SK-N-SH (cell line): ENCODE results near the gene NCAPG. TPM values are rescaled to one million over a fixed set of nuclear protein-coding genes. Genes with fewer than 3 reads are reported as not detected.

Source experiments
- CTCF ChIA-PET: fragments of 300-600, 350-600 bp; formaldehyde crosslinking; extraction: SDS; loops from one replicate; lab custom pipeline; 2021; lab: Yijun Ruan, JAX
- POLR2A ChIA-PET: fragments of 350-600 bp; sonication (Branson Sonifier 250); formaldehyde crosslinking; extraction: SDS; loops from one replicate; lab custom pipeline; 2020; ENCODE audit warnings: antibody characterized with exemption, inconsistent platforms; lab: Yijun Ruan, JAX
- DNase-seq: peaks from one replicate; pipeline ENCODE4 v3.0.0; 2012
- H2AFZ ChIP-seq: fragments of 200-600 bp; sonication (generic); 2 replicates; pipeline ENCODE4 v1.8.1; 2016; ENCODE audit warnings: antibody characterized with exemption, mild to moderate bottlenecking, low read depth
- H3F3A ChIP-seq: fragments of 200-600 bp; sonication (generic); replicated peaks from 2 replicates; pipeline ENCODE3; 2016; ENCODE audit warnings: antibody characterized with exemption, mild to moderate bottlenecking; ENCODE audit not compliant: insufficient read depth
- H3K27ac ChIP-seq, 2 experiments: fragments of 200-500 bp in 1 of 2; fragments of 200-600 bp in 1 of 2; sonication (Bioruptor generic) in 1 of 2; sonication (generic), shearing (Covaris generic) in 1 of 2; 2 replicates each; pipeline versions ENCODE4 v1.5.1 to v1.6.1; 2014 to 2016; ENCODE audit warnings: low read depth in 2 of 2, inconsistent platforms in 1 of 2, low read length in 1 of 2, mild to moderate bottlenecking in 1 of 2, mixed read lengths in 1 of 2
- H3K27me3 ChIP-seq: fragments of 200-600 bp; sonication (generic), shearing (Covaris generic); 2 replicates; pipeline ENCODE4 v1.6.1; 2016; ENCODE audit warnings: mixed run types; ENCODE audit not compliant: insufficient read depth
- H3K36me3 ChIP-seq, 2 experiments: fragments of 200-500 bp in 1 of 2; fragments of 200-600 bp in 1 of 2; sonication (Bioruptor generic) in 1 of 2; sonication (generic) in 1 of 2; replicated peaks in 1 of 2; 2 replicates each; pipeline versions ENCODE3 to v1.5.1; 2014 to 2016; ENCODE audit warnings: low read length in 1 of 2, mild to moderate bottlenecking in 1 of 2; ENCODE audit not compliant: insufficient read depth in 2 of 2, control insufficient read depth in 1 of 2
- H3K4me1 ChIP-seq, 2 experiments: fragments of 200-500 bp in 1 of 2; fragments of 200-600 bp in 1 of 2; sonication (Bioruptor generic) in 1 of 2; sonication (generic), shearing (Covaris generic) in 1 of 2; 2 replicates each; pipeline versions ENCODE4 v1.5.1 to v1.6.1; 2014 to 2016; ENCODE audit warnings: low read depth in 1 of 2, low read length in 1 of 2, mixed run types in 1 of 2; ENCODE audit not compliant: insufficient read depth in 2 of 2, control insufficient read depth in 1 of 2
- H3K4me2 ChIP-seq: fragments of 200-600 bp; sonication (generic), shearing (Covaris generic); 2 replicates; pipeline ENCODE4 v1.6.1; 2017; ENCODE audit warnings: mixed run types
- H3K4me3 ChIP-seq, 2 experiments: fragments of 200-500 bp in 1 of 2; fragments of 200-600 bp in 1 of 2; sonication (Bioruptor generic) in 1 of 2; sonication (generic), shearing (Covaris generic) in 1 of 2; 2 replicates each; pipeline versions ENCODE4 v1.5.1 to v1.8.1; 2014 to 2016; ENCODE audit warnings: low read depth in 2 of 2, inconsistent platforms in 1 of 2, low read length in 1 of 2, mild to moderate bottlenecking in 1 of 2, mixed read lengths in 1 of 2, moderate library complexity in 1 of 2
- H3K79me2 ChIP-seq: fragments of 200-600 bp; sonication (generic); 2 replicates; pipeline ENCODE4 v1.8.1; 2017; ENCODE audit warnings: mild to moderate bottlenecking; ENCODE audit not compliant: insufficient read depth
- H3K9ac ChIP-seq: fragments of 200-600 bp; sonication (generic); 2 replicates; pipeline ENCODE4 v1.6.1; 2017; ENCODE audit warnings: mixed run types
- H3K9me2 ChIP-seq: fragments of 200-600 bp; sonication (generic); 2 replicates; pipeline ENCODE4 v1.6.1; 2017; ENCODE audit warnings: mixed run types
- H3K9me3 ChIP-seq: fragments of 200-600 bp; sonication (generic); 2 replicates; pipeline ENCODE4 v1.6.1; 2017; ENCODE audit warnings: mixed run types, mild to moderate bottlenecking, moderate library complexity
- H4K20me1 ChIP-seq: fragments of 200-600 bp; sonication (generic); 2 replicates; pipeline ENCODE4 v1.6.1; 2017; ENCODE audit warnings: mild to moderate bottlenecking, mixed run types; ENCODE audit not compliant: insufficient read depth
- CHD2 ChIP-seq: fragments of 150-350 bp; IDR thresholded peaks from 2 replicates; pipeline ENCODE4 v1.6.1; 2018; ENCODE audit warnings: low read length; ENCODE audit not compliant: partially characterized antibody
- FOSL2 ChIP-seq: IDR thresholded peaks from 2 replicates; pipeline ENCODE4 v1.4.0; 2012; ENCODE audit warnings: low read depth, mild to moderate bottlenecking, moderate library complexity, borderline replicate concordance
- FOXJ3 ChIP-seq: sonication (generic); formaldehyde crosslinking; IDR thresholded peaks from 2 replicates; pipeline ENCODE4 v1.5.1; 2020; ENCODE audit warnings: mild to moderate bottlenecking, missing genetic modification reagents
- GATA2 ChIP-seq: sonication (generic); formaldehyde crosslinking; IDR thresholded peaks from 2 replicates; pipeline ENCODE4 v1.5.0; 2020; ENCODE audit warnings: mild to moderate bottlenecking, missing genetic modification reagents
- MEF2A ChIP-seq: IDR thresholded peaks from 2 replicates; pipeline ENCODE4 v1.4.0; 2012; ENCODE audit warnings: low read depth, borderline replicate concordance
- MXI1 ChIP-seq: IDR thresholded peaks from 2 replicates; pipeline ENCODE4 v1.6.1; 2012; ENCODE audit warnings: mild to moderate bottlenecking, low read depth, low read length, improper control_type of control experiment
- NRF1 ChIP-seq: IDR thresholded peaks from 2 replicates; pipeline ENCODE4 v1.6.1; 2012; ENCODE audit warnings: low read depth, mild to moderate bottlenecking, low read length
- POLR2AphosphoS5 ChIP-seq: IDR thresholded peaks from 2 replicates; pipeline ENCODE4 v1.6.1; 2012; ENCODE audit warnings: low read depth, low read length
- RFX5 ChIP-seq: IDR thresholded peaks from 2 replicates; pipeline ENCODE4 v1.6.1; 2012; ENCODE audit warnings: mild to moderate bottlenecking, improper control_type of control experiment, low read length
- RXRA ChIP-seq: IDR thresholded peaks from 2 replicates; pipeline ENCODE4 v1.4.0; 2012; ENCODE audit warnings: low read depth, mild to moderate bottlenecking, borderline replicate concordance
- SMC3 ChIP-seq: IDR thresholded peaks from 2 replicates; pipeline ENCODE4 v1.6.1; 2012; ENCODE audit warnings: low read depth, low read length, improper control_type of control experiment
- TAF1 ChIP-seq: IDR thresholded peaks from 2 replicates; pipeline ENCODE4 v1.6.1; 2012; ENCODE audit warnings: low read depth, mild to moderate bottlenecking, low read length, moderate library complexity, borderline replicate concordance
- TCF12 ChIP-seq: IDR thresholded peaks from 2 replicates; pipeline ENCODE4 v1.4.0; 2012
- WGBS: methylation state at CpG from one replicate; pipeline ENCODE4 v1.1.6; 2017; ENCODE audit warnings: low lambda C conversion rate; 5-methylcytosine and 5-hydroxymethylcytosine counted together
- polyA plus RNA-seq, 3 experiments: library from polyadenylated mRNA; depleted of rRNA; stranded (reverse); fragments of >200 nt; gene quantifications; 2 replicates each; pipeline ENCODE4 v1.2.3, GENCODE V29; 2012
- TF ChIP-seq, protein P1 (sequence below): IDR thresholded peaks from 2 replicates; pipeline ENCODE4 v1.6.1; 2012; ENCODE audit warnings: mild to moderate bottlenecking, low read depth, low read length, moderate library complexity
- TF ChIP-seq, protein P2 (sequence below): IDR thresholded peaks from 2 replicates; pipeline ENCODE4 v1.4.0; 2012; ENCODE audit warnings: low read depth, borderline replicate concordance
- TF ChIP-seq, protein P3 (sequence below): IDR thresholded peaks from 2 replicates; pipeline ENCODE4 v1.4.0; 2012; ENCODE audit warnings: low read depth, borderline replicate concordance
- TF ChIP-seq, protein P4 (sequence below): fragments of 150-350 bp; IDR thresholded peaks from 2 replicates; pipeline ENCODE4 v1.6.1; 2017; ENCODE audit warnings: antibody characterized with exemption, low read length, low read depth, borderline replicate concordance

Gene NCAPG
- polyA plus RNA-seq, 1 of the 3 experiments (the other 2 are of a cell fraction) = 4.8 TPM

DNA sequence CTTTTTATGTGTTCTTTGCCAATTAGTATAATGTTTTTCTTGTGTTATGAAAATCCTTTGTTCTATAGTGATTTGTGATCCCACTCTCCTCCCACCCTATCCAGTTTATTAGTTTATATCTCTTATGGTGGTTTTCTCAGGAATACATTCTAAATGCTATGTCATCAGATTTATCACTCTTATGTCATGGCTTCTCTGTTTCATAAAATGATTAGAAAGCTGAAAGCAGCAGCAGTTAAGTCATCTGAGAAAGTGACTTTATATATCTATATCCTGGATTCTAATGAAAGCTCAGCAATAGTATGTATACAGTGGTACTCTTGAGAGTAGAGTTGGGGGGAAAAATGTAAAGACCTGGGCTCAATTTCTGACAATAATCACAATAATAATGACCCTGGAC lies 41.2 kb downstream of the NCAPG start (continued):
- no peak for TF ChIP-seq FOXJ3
- TF ChIP-seq, protein P1, sequence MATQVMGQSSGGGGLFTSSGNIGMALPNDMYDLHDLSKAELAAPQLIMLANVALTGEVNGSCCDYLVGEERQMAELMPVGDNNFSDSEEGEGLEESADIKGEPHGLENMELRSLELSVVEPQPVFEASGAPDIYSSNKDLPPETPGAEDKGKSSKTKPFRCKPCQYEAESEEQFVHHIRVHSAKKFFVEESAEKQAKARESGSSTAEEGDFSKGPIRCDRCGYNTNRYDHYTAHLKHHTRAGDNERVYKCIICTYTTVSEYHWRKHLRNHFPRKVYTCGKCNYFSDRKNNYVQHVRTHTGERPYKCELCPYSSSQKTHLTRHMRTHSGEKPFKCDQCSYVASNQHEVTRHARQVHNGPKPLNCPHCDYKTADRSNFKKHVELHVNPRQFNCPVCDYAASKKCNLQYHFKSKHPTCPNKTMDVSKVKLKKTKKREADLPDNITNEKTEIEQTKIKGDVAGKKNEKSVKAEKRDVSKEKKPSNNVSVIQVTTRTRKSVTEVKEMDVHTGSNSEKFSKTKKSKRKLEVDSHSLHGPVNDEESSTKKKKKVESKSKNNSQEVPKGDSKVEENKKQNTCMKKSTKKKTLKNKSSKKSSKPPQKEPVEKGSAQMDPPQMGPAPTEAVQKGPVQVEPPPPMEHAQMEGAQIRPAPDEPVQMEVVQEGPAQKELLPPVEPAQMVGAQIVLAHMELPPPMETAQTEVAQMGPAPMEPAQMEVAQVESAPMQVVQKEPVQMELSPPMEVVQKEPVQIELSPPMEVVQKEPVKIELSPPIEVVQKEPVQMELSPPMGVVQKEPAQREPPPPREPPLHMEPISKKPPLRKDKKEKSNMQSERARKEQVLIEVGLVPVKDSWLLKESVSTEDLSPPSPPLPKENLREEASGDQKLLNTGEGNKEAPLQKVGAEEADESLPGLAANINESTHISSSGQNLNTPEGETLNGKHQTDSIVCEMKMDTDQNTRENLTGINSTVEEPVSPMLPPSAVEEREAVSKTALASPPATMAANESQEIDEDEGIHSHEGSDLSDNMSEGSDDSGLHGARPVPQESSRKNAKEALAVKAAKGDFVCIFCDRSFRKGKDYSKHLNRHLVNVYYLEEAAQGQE = no peak
- TF ChIP-seq GATA2 = no peak
- TF ChIP-seq, protein P2, sequence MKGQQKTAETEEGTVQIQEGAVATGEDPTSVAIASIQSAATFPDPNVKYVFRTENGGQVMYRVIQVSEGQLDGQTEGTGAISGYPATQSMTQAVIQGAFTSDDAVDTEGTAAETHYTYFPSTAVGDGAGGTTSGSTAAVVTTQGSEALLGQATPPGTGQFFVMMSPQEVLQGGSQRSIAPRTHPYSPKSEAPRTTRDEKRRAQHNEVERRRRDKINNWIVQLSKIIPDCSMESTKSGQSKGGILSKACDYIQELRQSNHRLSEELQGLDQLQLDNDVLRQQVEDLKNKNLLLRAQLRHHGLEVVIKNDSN = no peak
- no peak for TF ChIP-seq RFX5
- no peak for TF ChIP-seq SMC3

DNA sequence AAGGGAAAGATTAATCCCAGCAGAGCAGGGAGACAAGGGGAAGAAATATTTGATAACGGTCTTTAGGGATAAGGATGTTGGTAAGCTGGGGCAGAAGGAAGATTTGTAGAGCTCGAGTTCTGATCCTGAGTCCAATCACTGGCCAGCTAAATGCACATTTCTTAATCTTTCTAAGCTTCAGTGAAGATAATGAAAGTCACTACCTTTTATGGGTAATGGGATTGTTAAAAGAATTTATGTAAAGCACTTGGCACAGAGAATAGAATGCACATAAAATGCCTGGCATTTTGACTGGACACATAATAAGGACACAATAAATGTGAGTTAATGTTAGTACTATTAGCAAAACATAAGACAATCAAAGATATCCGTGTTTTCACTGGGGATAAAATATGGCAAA lies 43.3 kb downstream of the NCAPG start:
- H3F3A ChIP-seq = peaks cover 7% of the 10 kb centered on the region
- POLR2A ChIA-PET = no interaction called here
- 89% methylated on average over 3 of the region's 3 CpGs for WGBS

More for the DNA sequence above, 43.3 kb downstream of the NCAPG start:
- Histone ChIP-seq H3K9me3 (no peaks in the 10 kb centered on the region), H2AFZ (no peak overlapping the region), H3K79me2 (no peaks in the 10 kb centered on the region), H3K36me3 (no peaks in the 10 kb centered on the region), H3K27me3 (no peaks in the 10 kb centered on the region), H3K4me3 (no peak overlapping the region), H3K4me1 (no peaks in the 10 kb centered on the region; a peak in 1 of 4 replicates)
- no peak for DNase-seq
- TF ChIP-seq MEF2A (no peak), CHD2 (no peak), POLR2AphosphoS5 (no peak), NRF1 (no peak), FOSL2 (no peak), TCF12 (no peak), RXRA (no peak), FOXJ3 (no peak), TAF1 (no peak), MXI1 (no peak)
- TF ChIP-seq, protein P3, sequence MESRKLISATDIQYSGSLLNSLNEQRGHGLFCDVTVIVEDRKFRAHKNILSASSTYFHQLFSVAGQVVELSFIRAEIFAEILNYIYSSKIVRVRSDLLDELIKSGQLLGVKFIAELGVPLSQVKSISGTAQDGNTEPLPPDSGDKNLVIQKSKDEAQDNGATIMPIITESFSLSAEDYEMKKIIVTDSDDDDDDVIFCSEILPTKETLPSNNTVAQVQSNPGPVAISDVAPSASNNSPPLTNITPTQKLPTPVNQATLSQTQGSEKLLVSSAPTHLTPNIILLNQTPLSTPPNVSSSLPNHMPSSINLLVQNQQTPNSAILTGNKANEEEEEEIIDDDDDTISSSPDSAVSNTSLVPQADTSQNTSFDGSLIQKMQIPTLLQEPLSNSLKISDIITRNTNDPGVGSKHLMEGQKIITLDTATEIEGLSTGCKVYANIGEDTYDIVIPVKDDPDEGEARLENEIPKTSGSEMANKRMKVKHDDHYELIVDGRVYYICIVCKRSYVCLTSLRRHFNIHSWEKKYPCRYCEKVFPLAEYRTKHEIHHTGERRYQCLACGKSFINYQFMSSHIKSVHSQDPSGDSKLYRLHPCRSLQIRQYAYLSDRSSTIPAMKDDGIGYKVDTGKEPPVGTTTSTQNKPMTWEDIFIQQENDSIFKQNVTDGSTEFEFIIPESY = no peak
- TF ChIP-seq, protein P1 = no peak
- TF ChIP-seq, protein P4, sequence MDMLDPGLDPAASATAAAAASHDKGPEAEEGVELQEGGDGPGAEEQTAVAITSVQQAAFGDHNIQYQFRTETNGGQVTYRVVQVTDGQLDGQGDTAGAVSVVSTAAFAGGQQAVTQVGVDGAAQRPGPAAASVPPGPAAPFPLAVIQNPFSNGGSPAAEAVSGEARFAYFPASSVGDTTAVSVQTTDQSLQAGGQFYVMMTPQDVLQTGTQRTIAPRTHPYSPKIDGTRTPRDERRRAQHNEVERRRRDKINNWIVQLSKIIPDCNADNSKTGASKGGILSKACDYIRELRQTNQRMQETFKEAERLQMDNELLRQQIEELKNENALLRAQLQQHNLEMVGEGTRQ = no peak
- TF ChIP-seq, all 33 proteins: peak for 0
- H3K4me2 ChIP-seq = no peak overlapping the region
- H3K9ac ChIP-seq = no peak overlapping the region
- no peaks in the 10 kb centered on the region for H3K9me2 ChIP-seq
- CTCF ChIA-PET = no interaction called here
- no peaks in the 10 kb centered on the region for H4K20me1 ChIP-seq
- H3K27ac ChIP-seq = no peak overlapping the region
